A673 (cell line): ENCODE measurements around the gene PAX9. TPM values are rescaled to one million over a fixed set of nuclear protein-coding genes. Genes with fewer than 3 reads are reported as not detected.

Source experiments
- BruUV-seq: library from RNA; stranded (reverse); fragments of 400-500 nt; replicated peaks from 2 replicates; lab custom pipeline; 2021; lab: Mats Ljungman, UMichigan
- CTCF ChIA-PET: fragments of 300-600 bp; sonication (Branson Sonifier 250); formaldehyde crosslinking; loops from one replicate; lab custom pipeline; 2022; ENCODE audit warnings: antibody characterized with exemption; lab: Charles Lee
- POLR2A ChIA-PET: fragments of 300-600 bp; sonication (Branson Sonifier 250); formaldehyde crosslinking; loops from one replicate; lab custom pipeline; 2022; ENCODE audit warnings: antibody characterized with exemption; ENCODE audit not compliant: low non-redundant PET; lab: Charles Lee
- DNase-seq: peaks from one replicate; pipeline ENCODE4 v3.0.0-alpha.2; 2015; ENCODE audit warnings: low spot score
- H3K27ac ChIP-seq: fragments of 200-600 bp; sonication (generic); 2 replicates; pipeline ENCODE4 v1.5.1; 2016; ENCODE audit warnings: mixed run types, low read depth, mild to moderate bottlenecking, mixed read lengths, antibody characterized with exemption, low read length; ENCODE audit not compliant: poor library complexity, severe bottlenecking
- H3K27me3 ChIP-seq: fragments of 200-600 bp; sonication (generic); replicated peaks from 2 replicates; pipeline ENCODE4 v1.6.1; 2017; ENCODE audit warnings: mixed run types, low read depth, mild to moderate bottlenecking, mixed read lengths, antibody characterized with exemption, low read length; ENCODE audit not compliant: insufficient read depth, poor library complexity
- H3K36me3 ChIP-seq: fragments of 200-600 bp; sonication (generic); 2 replicates; pipeline ENCODE4 v1.6.1; 2016; ENCODE audit warnings: mixed run types, mild to moderate bottlenecking, mixed read lengths, antibody characterized with exemption, low read length; ENCODE audit not compliant: insufficient read depth, poor library complexity, severe bottlenecking
- H3K4me1 ChIP-seq: fragments of 200-600 bp; sonication (generic); 2 replicates; pipeline ENCODE4 v1.6.1; 2017; ENCODE audit warnings: mixed run types, mild to moderate bottlenecking, mixed read lengths, antibody characterized with exemption, low read length; ENCODE audit not compliant: insufficient read depth, poor library complexity, severe bottlenecking
- H3K4me3 ChIP-seq: fragments of 200-600 bp; sonication (generic); 2 replicates; pipeline ENCODE4 v1.5.1; 2016; ENCODE audit warnings: low read depth, mixed run types, mild to moderate bottlenecking, mixed read lengths, low read length; ENCODE audit not compliant: poor library complexity, severe bottlenecking
- H3K9me3 ChIP-seq: fragments of 200-600 bp; sonication (generic); 2 replicates; pipeline ENCODE4 v1.6.1; 2016; ENCODE audit warnings: mixed run types, low read depth, mild to moderate bottlenecking, mixed read lengths, antibody characterized with exemption, low read length; ENCODE audit not compliant: poor library complexity, severe bottlenecking
- EZH2 ChIP-seq: fragments of 200-600 bp; sonication (generic); IDR thresholded peaks from 2 replicates; pipeline ENCODE4 v1.6.1; 2017; ENCODE audit warnings: borderline replicate concordance, low read depth, mild to moderate bottlenecking, mixed read lengths, antibody characterized with exemption, low read length; ENCODE audit not compliant: poor library complexity, severe bottlenecking
- intact Hi-C: fragments of 100-400 bp; cut with micrococcal nuclease; formaldehyde crosslinking; loops from one replicate; pipeline ENCODE4 v1.10.0; 2022; ENCODE audit not compliant: unreplicated experiment
- total RNA-seq: library from RNA; stranded (reverse); gene quantifications from 2 replicates; pipeline ENCODE4 v1.2.3, GENCODE V29; 2021
- TF ChIP-seq, protein P1 (sequence below): fragments of 300-800, 200-600 bp; sonication (generic); conservative IDR thresholded peaks from 2 replicates; pipeline ENCODE4 v1.5.1; 2017; ENCODE audit warnings: low read depth, mild to moderate bottlenecking, antibody characterized with exemption, low read length, moderate library complexity, mixed read lengths

The PAX9 gene
- total RNA-seq, 1 experiment from 2014 or later = 23.4 TPM

DNA sequence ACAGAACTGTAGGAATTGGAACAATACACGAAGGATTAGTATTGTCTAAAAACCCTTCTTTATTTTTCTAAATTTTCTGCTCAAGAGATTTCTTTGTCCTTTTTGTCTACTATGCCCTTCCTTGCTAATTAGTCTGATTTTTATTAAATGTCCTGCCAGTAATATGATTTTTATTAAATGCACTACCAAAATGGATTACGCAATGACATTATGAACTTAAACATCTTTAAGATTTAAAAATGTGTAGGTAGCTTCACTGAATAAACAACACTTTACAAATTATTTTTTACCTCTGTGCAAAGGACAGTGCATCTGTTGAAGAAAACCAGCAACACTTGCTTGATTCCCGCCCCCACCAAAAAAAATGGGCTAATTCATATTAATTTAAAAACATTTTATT lies 8.2 kb upstream of the PAX9 start:
- TF ChIP-seq EZH2 = no peak
- TF ChIP-seq, protein P1, sequence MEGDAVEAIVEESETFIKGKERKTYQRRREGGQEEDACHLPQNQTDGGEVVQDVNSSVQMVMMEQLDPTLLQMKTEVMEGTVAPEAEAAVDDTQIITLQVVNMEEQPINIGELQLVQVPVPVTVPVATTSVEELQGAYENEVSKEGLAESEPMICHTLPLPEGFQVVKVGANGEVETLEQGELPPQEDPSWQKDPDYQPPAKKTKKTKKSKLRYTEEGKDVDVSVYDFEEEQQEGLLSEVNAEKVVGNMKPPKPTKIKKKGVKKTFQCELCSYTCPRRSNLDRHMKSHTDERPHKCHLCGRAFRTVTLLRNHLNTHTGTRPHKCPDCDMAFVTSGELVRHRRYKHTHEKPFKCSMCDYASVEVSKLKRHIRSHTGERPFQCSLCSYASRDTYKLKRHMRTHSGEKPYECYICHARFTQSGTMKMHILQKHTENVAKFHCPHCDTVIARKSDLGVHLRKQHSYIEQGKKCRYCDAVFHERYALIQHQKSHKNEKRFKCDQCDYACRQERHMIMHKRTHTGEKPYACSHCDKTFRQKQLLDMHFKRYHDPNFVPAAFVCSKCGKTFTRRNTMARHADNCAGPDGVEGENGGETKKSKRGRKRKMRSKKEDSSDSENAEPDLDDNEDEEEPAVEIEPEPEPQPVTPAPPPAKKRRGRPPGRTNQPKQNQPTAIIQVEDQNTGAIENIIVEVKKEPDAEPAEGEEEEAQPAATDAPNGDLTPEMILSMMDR = no peak
- no peak overlapping the region for H3K27ac ChIP-seq
- peaks cover 24% of the 10 kb centered on the region for H3K4me1 ChIP-seq
- POLR2A ChIA-PET = no interaction called here
- intact Hi-C loops = no loop called here
- no peak overlapping the region for H3K4me3 ChIP-seq
- H3K36me3 ChIP-seq = no peaks in the 10 kb centered on the region
- H3K27me3 ChIP-seq = no peaks in the 10 kb centered on the region
- CTCF ChIA-PET = interaction anchor here (0.7 kb wide), 1 partner anchor 792 kb away, joined by 6 read pairs; no protein-coding TSS in a partner anchor
- BruUV-seq = no TSS peak
- no peaks in the 10 kb centered on the region for H3K9me3 ChIP-seq
- no peak for DNase-seq

DNA sequence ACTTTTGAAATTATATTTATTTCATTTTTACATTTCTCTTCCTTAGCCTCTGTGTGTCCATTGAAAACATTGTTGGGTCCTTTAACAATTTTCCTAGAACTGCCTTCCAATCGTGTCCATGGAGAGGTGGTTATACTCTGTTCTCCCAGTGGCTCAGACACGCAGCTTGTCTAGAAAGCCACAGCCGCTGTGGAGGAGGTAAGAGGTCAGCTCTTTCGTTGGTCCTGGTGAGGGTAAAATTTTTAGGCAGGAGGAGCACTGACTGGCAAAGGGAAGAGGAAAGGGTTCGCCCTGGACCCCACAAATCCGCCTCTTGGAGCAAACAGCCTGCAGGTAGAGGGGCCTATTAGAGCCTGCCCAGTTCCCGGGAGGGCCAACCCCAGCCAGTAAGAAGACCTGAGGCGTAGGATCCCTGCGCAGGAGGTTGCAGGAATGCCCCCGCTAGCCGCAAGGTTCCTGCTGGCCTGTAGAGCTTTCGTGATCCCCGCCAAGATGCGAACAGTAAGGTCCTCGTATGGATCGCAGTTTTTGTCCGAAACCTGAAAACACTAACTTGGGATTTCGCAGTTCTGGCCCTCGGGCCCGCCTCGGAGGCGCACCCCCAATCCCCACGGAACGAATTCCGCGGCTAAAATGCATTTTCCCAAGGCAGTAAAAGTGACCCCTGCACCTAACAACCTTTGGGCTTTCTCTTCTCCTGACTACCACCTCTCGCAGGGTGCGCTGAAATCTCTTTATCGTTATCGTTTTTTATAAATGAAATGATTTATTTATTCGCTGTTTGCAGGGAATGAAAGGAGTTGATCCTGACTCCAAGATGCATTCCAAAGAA lies 7.5 kb upstream of the PAX9 start:
- no peaks in the 10 kb centered on the region for H3K9me3 ChIP-seq
- no peak overlapping the region for H3K4me3 ChIP-seq
- ChIA-PET CTCF (interaction anchor here (0.7 kb wide), 1 partner anchor 793 kb away, joined by 6 read pairs; no protein-coding TSS in a partner anchor), POLR2A (no interaction called here)
- no TSS peak for BruUV-seq
- DNase-seq = no peak
- no peaks in the 10 kb centered on the region for H3K27me3 ChIP-seq
- TF ChIP-seq, protein P1 = no peak
- no peak for TF ChIP-seq EZH2
- no peak overlapping the region for H3K27ac ChIP-seq
- intact Hi-C loops = no loop called here
- peaks cover 24% of the 10 kb centered on the region for H3K4me1 ChIP-seq
- H3K36me3 ChIP-seq = no peaks in the 10 kb centered on the region

DNA sequence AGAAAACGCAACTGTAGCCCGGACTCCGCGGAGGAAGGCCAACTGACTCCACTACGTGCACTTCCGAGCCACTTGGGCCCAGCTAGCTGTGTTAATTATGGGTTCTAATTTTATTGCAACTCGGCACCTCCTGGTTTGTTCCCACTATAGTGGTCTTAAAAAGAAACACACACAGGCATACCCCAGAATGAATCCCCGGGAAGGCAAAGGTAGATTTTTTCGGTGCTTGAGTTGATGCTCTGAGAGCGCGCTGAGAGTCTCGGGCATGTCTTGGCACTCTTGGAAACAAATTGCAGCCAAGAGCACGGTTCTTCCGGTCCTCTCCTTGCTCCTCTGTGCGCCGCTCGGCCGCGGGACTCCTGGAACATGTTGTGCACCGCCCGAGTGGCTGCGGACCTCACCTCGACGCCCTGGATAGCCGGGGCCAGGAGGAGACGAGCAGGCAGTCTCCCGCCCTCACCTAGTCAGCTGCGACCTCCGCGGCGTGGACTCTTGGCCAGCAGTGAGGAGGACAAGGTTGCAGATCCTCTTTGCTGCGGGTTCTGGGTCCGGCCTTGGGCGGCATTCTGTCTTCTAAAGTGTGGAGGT lies 6.8 kb upstream of the PAX9 start:
- Histone ChIP-seq H3K4me3 (no peak overlapping the region), H3K27me3 (no peaks in the 10 kb centered on the region), H3K9me3 (no peaks in the 10 kb centered on the region), H3K27ac (no peak overlapping the region), H3K36me3 (no peaks in the 10 kb centered on the region), H3K4me1 (peaks cover 24% of the 10 kb centered on the region)
- TF ChIP-seq EZH2 = no peak
- TF ChIP-seq, protein P1 = no peak
- POLR2A ChIA-PET = interaction anchor here (0.6 kb wide), 1 partner anchor 163 kb away, joined by 3 read pairs; no protein-coding TSS in a partner anchor
- BruUV-seq = no TSS peak
- CTCF ChIA-PET = interaction anchor here (0.6 kb wide), 1 partner anchor 350 kb away, joined by 3 read pairs; no protein-coding TSS in a partner anchor
- intact Hi-C loops = loop anchor here (5.0 kb wide), 1 partner anchor 92 kb away; no protein-coding TSS in a partner anchor
- no peak for DNase-seq
